Measurements from ENCODE around the gene PPARD.

PPARD gene

GRCh38 chr6:35402136-35402855, 59.9 kb downstream of the PPARD start:
- H3K9ac ChIP-seq (ENCODE audit: low read depth, low read length, poor library complexity, severe bottlenecking), result no peak overlapping the region
- H3K9me2 ChIP-seq (replicated peaks; ENCODE audit: low read depth, low read length), result no peaks in the 10 kb centered on the region
- no peaks in the 10 kb centered on the region for H3K36me3 ChIP-seq (ENCODE audit: insufficient read depth, low read length)
- H3K4me1 ChIP-seq (ENCODE audit: insufficient read depth, low read length, poor library complexity, severe bottlenecking), result no peaks in the 10 kb centered on the region
- TF ChIP-seq EZH2phosphoT487 (IDR thresholded peaks at IDR 0.05; ENCODE audit: borderline replicate concordance), result no peak
- TF ChIP-seq CTCF (conservative IDR thresholded peaks at IDR 0.05; ENCODE audit: low read length), result no peak
- no peak overlapping the region for H3K4me2 ChIP-seq (ENCODE audit: low read depth, low read length, poor library complexity, severe bottlenecking)
- H4K20me1 ChIP-seq (ENCODE audit: insufficient read depth, low read length, poor library complexity, severe bottlenecking), result no peaks in the 10 kb centered on the region
- H3K9me3 ChIP-seq (ENCODE audit: insufficient read depth, low read depth, low read length), result no peaks in the 10 kb centered on the region
- no peaks in the 10 kb centered on the region for H3K27me3 ChIP-seq (ENCODE audit: insufficient read depth, low read length, poor library complexity, severe bottlenecking)
- no peaks in the 10 kb centered on the region for H3F3A ChIP-seq (ENCODE audit: low read depth)
- no peak overlapping the region for H2AFZ ChIP-seq (ENCODE audit: low read length)
- H3K4me3 ChIP-seq (ENCODE audit: low read length, poor library complexity, severe bottlenecking), result no peak overlapping the region
- no peaks in the 10 kb centered on the region for H3K79me2 ChIP-seq (ENCODE audit: insufficient read depth, low read length)

GRCh38 chr6:35402856-35403191, 60.5 kb downstream of the PPARD start:
- Histone ChIP-seq H3K9me3 (ENCODE audit: insufficient read depth, low read depth, low read length) (no peaks in the 10 kb centered on the region), H3K4me2 (ENCODE audit: low read depth, low read length, poor library complexity, severe bottlenecking) (no peak overlapping the region), H3K4me1 (ENCODE audit: insufficient read depth, low read length, poor library complexity, severe bottlenecking) (no peaks in the 10 kb centered on the region), H3K79me2 (ENCODE audit: insufficient read depth, low read length) (no peaks in the 10 kb centered on the region), H4K20me1 (ENCODE audit: insufficient read depth, low read length, poor library complexity, severe bottlenecking) (no peaks in the 10 kb centered on the region), H2AFZ (ENCODE audit: low read length) (no peak overlapping the region), H3K36me3 (ENCODE audit: insufficient read depth, low read length) (no peaks in the 10 kb centered on the region), H3K4me3 (ENCODE audit: low read length, poor library complexity, severe bottlenecking) (no peak overlapping the region), H3K9ac (ENCODE audit: low read depth, low read length, poor library complexity, severe bottlenecking) (no peak overlapping the region), H3F3A (ENCODE audit: low read depth) (no peaks in the 10 kb centered on the region), H3K27me3 (ENCODE audit: insufficient read depth, low read length, poor library complexity, severe bottlenecking) (no peaks in the 10 kb centered on the region), H3K9me2 (replicated peaks; ENCODE audit: low read depth, low read length) (no peaks in the 10 kb centered on the region)
- TF ChIP-seq CTCF (conservative IDR thresholded peaks at IDR 0.05; ENCODE audit: low read length) (no peak), EZH2phosphoT487 (IDR thresholded peaks at IDR 0.05; ENCODE audit: borderline replicate concordance) (no peak)

GRCh38 chr6:35403544-35404442, 61.4 kb downstream of the PPARD start:
- Histone ChIP-seq H3K79me2 (ENCODE audit: insufficient read depth, low read length) (no peaks in the 10 kb centered on the region), H3K9ac (ENCODE audit: low read depth, low read length, poor library complexity, severe bottlenecking) (no peak overlapping the region)

More at GRCh38 chr6:35403544-35404442, 61.4 kb downstream of the PPARD start:
- H3K4me3 ChIP-seq (ENCODE audit: low read length, poor library complexity, severe bottlenecking), result no peak overlapping the region
- H3F3A ChIP-seq (ENCODE audit: low read depth), result no peaks in the 10 kb centered on the region
- no peaks in the 10 kb centered on the region for H3K9me3 ChIP-seq (ENCODE audit: insufficient read depth, low read depth, low read length)
- no peaks in the 10 kb centered on the region for H3K36me3 ChIP-seq (ENCODE audit: insufficient read depth, low read length)
- H3K4me1 ChIP-seq (ENCODE audit: insufficient read depth, low read length, poor library complexity, severe bottlenecking), result no peaks in the 10 kb centered on the region
- H3K27me3 ChIP-seq (ENCODE audit: insufficient read depth, low read length, poor library complexity, severe bottlenecking), result no peaks in the 10 kb centered on the region
- no peaks in the 10 kb centered on the region for H4K20me1 ChIP-seq (ENCODE audit: insufficient read depth, low read length, poor library complexity, severe bottlenecking)
- TF ChIP-seq EZH2phosphoT487 (IDR thresholded peaks at IDR 0.05; ENCODE audit: borderline replicate concordance) (no peak), CTCF (conservative IDR thresholded peaks at IDR 0.05; ENCODE audit: low read length) (no peak)
- H3K4me2 ChIP-seq (ENCODE audit: low read depth, low read length, poor library complexity, severe bottlenecking), result no peak overlapping the region
- no peak overlapping the region for H2AFZ ChIP-seq (ENCODE audit: low read length)
- no peaks in the 10 kb centered on the region for H3K9me2 ChIP-seq (replicated peaks; ENCODE audit: low read depth, low read length)
